ENCODE results near the gene SLC9A9. TPM values are rescaled to one million over a fixed set of nuclear protein-coding genes. Genes with fewer than 3 reads are reported as not detected.

The SLC9A9 gene
- total RNA-seq, 1 donor from 2014 or later: 1.2 TPM

GRCh38 chr3:143380449-143380848 is 467.8 kb downstream of the SLC9A9 start:
- DNase-seq (ENCODE audit: extremely low read depth, low read depth, low spot score): no peak

DNA sequence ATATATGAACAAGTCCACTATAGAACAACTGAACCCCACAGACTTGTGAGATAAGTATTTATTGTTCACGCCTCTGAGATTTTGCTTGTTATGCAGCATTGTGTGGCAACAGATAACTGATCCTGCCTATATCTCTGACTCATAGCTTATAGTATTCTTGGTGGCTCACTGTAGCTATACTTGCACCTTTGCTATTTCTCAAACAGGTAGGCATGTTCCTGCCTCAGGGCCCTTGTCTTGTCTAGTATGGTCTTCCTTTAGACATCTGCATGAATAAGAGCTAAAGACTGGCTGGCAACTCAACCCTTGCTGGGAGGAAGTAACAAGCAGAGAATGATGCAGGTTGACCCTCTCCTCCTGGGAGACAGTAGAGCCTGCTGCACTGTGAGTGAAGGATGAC is 472.6 kb downstream of the SLC9A9 start:
- DNase-seq (ENCODE audit: extremely low read depth, low read depth, low spot score): no peak

DNA sequence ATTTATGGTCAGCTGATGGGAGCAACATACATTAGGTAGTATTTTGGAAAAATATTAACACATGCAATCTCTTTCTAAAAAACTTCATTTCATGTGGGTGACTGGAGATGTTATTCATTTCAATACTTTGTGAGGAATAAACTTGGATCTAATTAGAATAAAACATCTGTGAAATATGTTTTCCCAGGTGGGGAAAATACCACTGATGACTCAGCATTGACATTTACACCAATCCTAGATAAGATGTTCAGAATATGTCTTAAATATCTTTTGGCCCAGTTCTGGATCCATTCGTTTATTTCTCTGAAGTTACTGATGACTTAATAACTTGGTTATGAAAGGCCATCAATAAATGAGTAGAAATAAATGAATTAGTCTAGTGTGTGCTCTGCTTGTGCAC is 481.1 kb downstream of the SLC9A9 start:
- DNase-seq (ENCODE audit: extremely low read depth, low read depth, low spot score): no peak

- no peak for DNase-seq (ENCODE audit: extremely low read depth, low read depth, low spot score)
Observed at GRCh38 chr3:143366672-143367071, 481.6 kb downstream of the SLC9A9 start.

DNA sequence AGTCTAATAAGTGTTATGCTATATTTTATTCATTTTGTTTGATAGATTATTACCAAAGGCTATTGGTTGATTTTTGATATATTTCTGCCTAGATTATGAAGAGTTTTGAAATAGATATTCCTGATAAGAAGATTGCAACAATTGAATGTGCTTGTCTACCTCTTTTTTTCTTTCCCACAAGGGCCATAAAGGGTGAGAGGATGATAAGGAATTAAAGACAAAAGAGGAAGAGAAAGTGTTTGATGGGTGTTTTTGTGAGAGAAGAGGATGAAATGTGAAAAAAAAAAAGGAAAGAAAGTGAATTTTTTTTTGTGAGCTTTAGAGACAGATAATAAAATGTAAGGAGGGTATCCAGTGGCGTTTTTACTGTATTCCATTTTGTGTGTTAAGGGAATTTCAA is 484.3 kb downstream of the SLC9A9 start:
- no peak for DNase-seq (ENCODE audit: extremely low read depth, low read depth, low spot score)

DNA sequence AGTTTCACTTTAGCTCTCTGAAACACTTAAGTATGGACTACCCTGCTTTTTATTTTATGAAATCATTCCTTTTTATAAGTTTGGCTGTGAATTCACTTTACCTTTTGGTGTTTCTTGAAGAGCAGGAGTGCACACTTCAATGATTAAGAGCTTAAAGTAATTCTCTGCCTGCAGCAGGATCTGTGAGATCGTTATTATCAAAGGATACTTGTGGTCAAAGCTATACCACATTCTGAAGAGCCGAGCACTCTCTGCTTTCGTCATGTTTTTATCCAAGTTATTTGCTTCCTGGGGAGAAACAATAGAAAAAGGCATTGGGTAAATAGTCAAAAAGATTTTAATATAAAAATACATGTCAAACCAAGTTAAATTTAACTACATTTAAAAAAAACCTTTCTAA is 485.0 kb downstream of the SLC9A9 start:
- DNase-seq (ENCODE audit: extremely low read depth, low read depth, low spot score): no peak

GRCh38 chr3:143362115-143362991 is 485.9 kb downstream of the SLC9A9 start:
- no peak for DNase-seq (ENCODE audit: extremely low read depth, low read depth, low spot score)

DNA sequence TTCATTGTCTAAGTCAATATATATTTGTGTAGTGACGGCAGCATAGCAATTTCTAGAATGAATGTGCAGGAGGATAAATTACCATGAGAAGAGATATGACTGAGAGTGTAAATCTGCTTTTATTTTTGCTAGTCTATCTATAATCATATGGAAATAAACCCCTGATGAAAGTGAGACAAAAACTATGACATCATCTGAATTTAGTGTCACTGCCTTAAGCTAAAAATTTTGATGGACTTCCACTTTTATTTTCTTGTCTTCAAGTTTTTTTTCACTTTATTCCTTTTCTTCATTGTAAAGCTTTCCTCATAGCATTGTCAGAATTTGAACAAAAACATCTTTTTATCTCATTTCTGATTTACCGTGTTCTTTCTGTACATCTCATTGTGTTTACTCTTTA is 486.7 kb downstream of the SLC9A9 start:
- DNase-seq (ENCODE audit: extremely low read depth, low read depth, low spot score): no peak

DNA sequence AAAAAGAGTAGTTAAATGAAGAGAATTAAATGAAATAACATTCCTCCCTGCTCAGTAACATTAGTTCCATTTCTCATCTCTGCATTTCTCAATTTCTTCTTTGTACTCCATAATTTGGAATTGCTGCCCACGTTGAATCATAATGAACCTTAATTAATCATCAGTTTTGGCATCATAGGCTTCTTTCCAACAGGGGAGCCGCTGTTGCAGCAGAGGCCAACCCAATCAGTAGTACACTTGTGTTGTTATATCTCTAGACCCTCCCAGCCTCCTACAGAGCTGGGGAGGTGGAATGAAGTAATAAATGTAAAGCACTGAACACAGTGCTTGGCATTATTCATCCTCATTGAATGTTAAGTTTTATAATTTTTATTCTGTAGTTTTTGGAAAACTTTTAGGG is 488.0 kb downstream of the SLC9A9 start:
- DNase-seq (ENCODE audit: extremely low read depth, low read depth, low spot score): no peak

DNA sequence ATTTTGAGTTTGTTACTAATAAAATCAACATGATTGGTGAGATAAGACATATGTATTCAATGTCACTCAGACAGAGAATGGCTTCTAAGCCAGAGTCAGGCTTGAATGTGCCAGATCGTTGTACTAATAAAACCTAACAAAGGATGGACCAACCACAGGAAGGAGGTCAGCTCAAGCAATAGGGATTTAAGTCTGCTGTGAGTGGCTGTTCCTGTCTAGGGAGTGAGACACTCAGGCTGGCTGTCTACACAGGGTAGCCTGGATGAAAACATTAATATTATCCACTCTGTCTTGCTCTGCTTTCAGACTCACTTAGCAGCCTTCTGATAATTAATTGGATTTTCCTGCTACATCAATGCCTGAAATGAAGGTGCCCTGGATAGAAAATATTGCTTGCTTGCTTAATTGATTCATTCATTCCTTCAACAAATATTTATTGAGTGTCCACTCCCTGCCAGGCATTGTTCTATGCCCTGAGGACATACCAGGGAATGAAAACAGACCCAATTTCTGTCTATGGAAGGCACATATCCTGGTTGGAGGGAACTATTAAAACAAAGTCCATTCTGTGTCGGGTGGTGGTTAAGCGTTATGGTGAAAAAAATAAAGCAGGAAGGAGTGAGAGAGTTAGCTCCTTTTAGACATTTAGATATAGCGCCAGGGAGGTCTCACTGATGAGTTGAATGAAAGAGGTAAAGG is 489.3 kb downstream of the SLC9A9 start:
- no peak for DNase-seq (ENCODE audit: extremely low read depth, low read depth, low spot score)

- no peak for DNase-seq (ENCODE audit: extremely low read depth, low read depth, low spot score)
Observed at GRCh38 chr3:143358155-143358792, 490.0 kb downstream of the SLC9A9 start.

- no peak for DNase-seq (ENCODE audit: extremely low read depth, low read depth, low spot score)
Observed at GRCh38 chr3:143357700-143358099, 490.6 kb downstream of the SLC9A9 start.

DNA sequence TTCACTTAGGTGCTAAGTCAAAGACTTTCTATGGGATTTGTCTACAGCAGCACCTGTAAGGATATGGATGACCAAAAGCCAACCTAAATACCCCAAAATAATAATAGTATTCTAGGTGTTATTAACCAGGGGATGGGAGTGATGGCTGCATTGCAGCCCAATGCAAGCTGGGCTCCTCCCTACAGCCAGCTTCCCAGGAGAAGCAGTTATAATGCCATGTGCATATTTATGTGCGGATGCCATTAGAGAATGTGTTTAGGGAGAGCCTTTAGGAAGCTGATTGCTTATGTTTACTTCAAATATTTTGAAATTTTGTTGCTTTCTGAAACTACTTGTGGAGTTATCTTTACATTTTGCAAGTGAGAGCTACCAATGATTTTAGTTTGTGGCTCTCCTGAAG is 491.4 kb downstream of the SLC9A9 start:
- no peak for DNase-seq (ENCODE audit: extremely low read depth, low read depth, low spot score)

DNA sequence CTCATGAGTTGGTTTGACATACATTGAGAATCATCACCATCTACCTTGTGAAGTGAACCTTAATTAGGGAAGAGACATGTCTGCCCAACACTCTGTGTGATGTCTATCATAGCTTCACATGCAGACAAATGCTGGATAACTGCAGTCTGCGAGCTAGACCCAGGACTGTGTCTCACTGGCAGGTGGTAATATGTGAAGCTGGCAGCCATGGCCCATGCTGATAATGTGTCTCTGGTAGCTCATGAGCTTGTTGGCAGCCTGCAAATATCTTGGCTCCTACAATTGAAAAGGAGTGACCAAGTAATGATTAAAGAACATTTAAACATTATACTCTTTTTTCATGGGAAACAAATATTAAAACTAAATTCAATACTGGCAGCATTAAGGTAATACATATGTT is 493.9 kb downstream of the SLC9A9 start:
- DNase-seq (ENCODE audit: extremely low read depth, low read depth, low spot score): no peak

DNA sequence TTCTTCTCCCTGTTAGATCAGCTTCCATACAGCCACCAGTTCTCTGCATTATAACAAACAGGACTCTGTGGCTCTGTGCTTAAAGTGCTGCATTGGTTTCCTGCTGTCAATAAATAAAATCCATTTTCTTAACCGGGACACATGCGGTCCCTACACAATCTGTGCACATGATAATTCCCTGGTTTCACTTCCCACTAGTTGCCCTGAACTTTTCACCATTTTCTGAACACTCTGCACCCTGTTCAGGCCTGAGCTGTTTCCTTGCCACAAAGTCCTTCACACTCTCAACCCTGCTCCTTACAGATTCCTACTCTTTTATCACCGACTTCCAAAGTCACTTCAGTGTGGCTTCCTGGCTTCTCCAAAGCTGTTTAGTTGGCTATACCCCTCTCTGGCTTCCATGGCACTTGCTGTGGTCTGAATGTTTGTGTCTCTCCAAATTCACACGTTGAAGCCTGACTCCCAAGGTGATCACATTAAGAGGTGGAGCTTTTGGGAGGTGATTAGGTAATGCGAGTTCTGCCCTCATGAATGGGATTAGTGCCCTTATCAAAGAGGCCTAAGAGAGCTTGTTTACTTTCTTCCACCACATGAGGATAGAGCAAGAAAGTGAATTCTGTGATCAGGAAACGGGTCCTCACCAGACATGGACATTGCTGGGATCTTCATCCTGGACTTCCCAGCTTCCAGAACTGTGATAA is 495.3 kb downstream of the SLC9A9 start:
- no peak for DNase-seq (ENCODE audit: extremely low read depth, low read depth, low spot score)

DNA sequence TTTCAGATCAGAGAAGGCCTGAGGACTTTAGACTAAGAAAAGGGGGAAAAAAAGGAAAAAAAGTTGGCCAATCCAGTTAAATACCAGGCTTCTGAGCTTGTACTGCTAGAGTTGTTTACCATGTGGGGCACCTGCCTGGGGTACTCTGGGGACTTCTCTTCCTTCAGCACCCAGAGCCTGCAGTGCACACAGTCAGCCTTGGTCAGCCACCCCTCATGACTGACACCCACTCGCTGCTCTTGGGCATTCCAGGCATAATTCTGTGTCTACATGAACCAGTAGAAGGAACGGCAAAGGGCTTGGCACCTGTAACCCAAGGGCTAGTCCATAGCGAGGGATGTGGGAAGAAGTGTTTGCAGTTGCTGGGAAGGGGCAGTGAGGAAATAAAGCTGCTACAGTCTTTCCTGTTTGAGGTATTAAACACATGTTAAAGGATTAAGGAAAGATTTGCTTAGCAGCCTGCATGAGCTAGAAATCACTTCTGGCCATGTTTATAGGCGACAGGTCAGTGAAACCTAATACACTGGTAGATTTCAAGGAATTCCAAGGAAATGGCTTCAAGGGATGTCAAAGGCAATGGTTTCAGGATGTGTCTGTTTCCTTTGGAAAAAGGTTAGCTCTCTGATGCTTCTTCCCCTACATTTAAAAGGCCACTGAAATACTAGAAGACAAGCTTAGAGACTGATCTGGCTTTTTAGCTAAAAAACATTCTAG is 496.2 kb downstream of the SLC9A9 start:
- DNase-seq (ENCODE audit: extremely low read depth, low read depth, low spot score): no peak

- no peak for DNase-seq (ENCODE audit: extremely low read depth, low read depth, low spot score)
Observed at GRCh38 chr3:143351354-143351753, 496.9 kb downstream of the SLC9A9 start.

DNA sequence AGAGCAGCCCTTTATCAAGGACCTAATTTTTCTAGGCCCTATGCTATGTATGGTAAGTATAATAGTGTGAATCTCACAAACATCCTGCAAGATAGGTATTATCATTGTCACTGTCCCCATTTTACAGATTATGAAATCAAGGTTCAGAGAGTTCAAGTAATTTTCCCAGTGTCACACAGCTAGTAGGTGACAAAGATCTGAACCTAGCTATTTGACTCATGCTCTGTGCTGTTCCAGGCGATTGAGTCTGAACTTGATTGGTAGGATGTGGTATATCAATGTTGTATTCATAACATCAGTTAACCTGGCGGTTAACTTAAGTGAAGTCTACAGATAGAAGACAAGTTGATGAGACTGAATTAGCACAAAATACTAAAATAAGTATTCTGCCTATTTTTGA is 498.8 kb downstream of the SLC9A9 start:
- DNase-seq (ENCODE audit: extremely low read depth, low read depth, low spot score): no peak

DNA sequence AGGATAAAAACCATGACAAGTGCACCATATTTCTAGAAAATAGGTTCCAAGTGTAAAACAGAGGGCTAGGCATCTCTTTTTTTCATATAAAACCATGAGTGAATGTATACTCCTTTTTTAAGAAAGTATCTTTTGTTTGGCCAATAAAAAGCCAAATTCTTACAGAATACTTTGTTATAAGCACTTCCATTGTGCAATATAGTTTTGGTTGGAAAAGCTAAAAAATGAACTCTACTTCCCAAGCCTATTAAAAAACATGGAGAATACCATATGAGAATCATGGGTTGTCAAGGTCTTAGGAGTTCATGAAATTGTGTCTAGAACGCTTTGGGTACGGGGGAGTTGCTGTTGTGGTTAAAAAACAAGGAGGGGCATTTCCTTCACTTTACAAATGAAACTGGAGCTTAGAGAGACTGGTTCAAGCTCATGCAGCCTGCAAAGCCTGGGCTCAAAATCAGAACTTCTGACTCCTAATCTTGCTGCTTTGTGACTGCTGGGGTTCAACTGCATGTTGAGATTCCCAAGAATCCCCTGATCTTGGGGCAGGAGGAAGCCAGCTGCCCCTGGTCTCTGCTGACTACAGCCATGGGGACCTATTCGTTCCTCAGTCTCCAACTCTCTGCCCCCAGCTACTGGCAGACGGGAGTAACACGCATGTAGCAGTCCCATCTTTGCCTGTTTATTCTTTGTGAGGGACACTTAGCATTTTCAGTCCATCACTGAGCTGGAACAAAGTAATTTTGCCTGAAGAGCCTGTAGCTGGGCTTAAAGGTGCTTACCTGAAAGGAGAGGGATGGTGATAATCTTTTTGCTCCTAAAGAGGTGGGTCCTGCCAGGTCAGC is 499.6 kb downstream of the SLC9A9 start:
- DNase-seq (ENCODE audit: extremely low read depth, low read depth, low spot score): no peak

Data from glomerular endothelial cell (primary cell).